ENCODE measurements around the gene GTPBP4. TPM values are rescaled to one million over a fixed set of nuclear protein-coding genes. Genes with fewer than 3 reads are reported as not detected.
A peak's percentile ranks its signal among the peaks of the same experiment; 100 is the strongest.

The GTPBP4 gene
- total RNA-seq, 1 experiment from 2014 or later = 142 TPM

DNA sequence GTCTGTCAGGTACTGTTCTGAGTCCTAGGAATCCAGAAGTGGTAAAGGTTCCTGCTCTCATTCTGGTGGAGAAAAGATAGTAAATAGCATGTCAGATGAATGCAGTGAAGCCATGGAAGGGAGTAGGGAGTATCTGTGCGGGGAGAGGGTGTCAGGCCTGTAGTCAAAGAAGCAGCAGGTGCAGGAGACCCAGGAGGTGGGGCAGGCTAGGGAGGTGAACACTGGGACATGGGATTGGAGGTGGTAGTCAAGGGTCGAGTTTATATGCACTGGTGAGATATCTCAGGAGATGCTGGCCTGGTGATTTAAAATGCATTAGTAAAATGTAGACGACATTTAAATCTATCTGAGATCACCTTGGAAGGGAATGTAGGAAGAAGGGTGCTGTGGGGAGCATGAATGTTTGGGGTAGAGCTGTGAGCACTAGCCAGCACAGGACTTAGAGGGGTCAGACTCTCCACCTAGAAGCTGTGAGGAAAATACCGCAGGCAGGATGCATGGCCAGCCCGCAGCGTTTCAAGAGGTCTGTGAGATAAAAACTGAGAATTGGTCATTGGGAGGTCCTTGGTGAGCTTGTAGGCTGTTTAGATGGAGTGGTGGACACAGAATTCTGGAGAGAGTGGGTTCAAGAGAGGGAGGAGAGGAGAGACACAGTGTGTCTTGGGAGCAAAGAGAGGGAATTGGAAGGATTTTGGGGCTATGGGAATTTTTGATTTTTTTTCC lies 6.8 kb downstream of the GTPBP4 start:
- no TSS peak for BruUV-seq (replicated peaks)
- Mint-ChIP-seq H3K4me1 (ENCODE audit: insufficient read depth, unreplicated experiment) (peaks cover 8% of the 10 kb centered on the region), H3K27ac (ENCODE audit: low read depth, unreplicated experiment) (peak overlapping the region; percentile 63), H3K4me3 (ENCODE audit: unreplicated experiment) (no peak overlapping the region), H3K27me3 (ENCODE audit: insufficient read depth, unreplicated experiment) (no peaks in the 10 kb centered on the region), H3K36me3 (ENCODE audit: insufficient read depth, unreplicated experiment) (peaks cover 86% of the 10 kb centered on the region), H3K9me3 (ENCODE audit: unreplicated experiment) (no peaks in the 10 kb centered on the region)
- CTCF ChIA-PET = no interaction called here
- no peak for DNase-seq (ENCODE audit: unreplicated experiment)
- TF ChIP-seq, protein P1, sequence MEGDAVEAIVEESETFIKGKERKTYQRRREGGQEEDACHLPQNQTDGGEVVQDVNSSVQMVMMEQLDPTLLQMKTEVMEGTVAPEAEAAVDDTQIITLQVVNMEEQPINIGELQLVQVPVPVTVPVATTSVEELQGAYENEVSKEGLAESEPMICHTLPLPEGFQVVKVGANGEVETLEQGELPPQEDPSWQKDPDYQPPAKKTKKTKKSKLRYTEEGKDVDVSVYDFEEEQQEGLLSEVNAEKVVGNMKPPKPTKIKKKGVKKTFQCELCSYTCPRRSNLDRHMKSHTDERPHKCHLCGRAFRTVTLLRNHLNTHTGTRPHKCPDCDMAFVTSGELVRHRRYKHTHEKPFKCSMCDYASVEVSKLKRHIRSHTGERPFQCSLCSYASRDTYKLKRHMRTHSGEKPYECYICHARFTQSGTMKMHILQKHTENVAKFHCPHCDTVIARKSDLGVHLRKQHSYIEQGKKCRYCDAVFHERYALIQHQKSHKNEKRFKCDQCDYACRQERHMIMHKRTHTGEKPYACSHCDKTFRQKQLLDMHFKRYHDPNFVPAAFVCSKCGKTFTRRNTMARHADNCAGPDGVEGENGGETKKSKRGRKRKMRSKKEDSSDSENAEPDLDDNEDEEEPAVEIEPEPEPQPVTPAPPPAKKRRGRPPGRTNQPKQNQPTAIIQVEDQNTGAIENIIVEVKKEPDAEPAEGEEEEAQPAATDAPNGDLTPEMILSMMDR (IDR thresholded peaks at IDR 0.05; ENCODE audit: unreplicated experiment) = no peak
- POLR2A ChIA-PET = no interaction called here
- intact Hi-C loops (cut with micrococcal nuclease) = no loop called here

DNA sequence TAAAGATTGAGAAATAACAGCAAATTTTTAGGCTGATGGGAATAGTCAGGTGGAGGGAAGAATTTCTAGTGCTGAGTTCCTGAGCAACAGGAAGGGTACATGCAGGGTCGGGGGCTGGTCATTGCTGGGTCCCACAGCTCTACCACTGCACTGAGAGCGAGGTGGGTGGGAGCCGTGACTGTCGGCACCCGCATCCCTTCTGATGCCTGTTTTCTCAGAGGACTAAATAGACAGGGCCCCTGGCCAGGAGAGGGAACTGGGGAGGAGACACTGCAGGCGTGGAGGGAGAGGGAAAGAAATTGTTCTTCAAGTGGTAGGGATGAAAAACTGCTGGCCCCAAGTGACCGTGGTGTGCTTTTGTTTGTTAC lies 7.3 kb downstream of the GTPBP4 start:
- Mint-ChIP-seq H3K27ac (ENCODE audit: low read depth, unreplicated experiment) (no peak overlapping the region), H3K27me3 (ENCODE audit: insufficient read depth, unreplicated experiment) (no peaks in the 10 kb centered on the region), H3K4me3 (ENCODE audit: unreplicated experiment) (no peak overlapping the region), H3K36me3 (ENCODE audit: insufficient read depth, unreplicated experiment) (peaks cover 88% of the 10 kb centered on the region), H3K4me1 (ENCODE audit: insufficient read depth, unreplicated experiment) (peaks cover 4% of the 10 kb centered on the region), H3K9me3 (ENCODE audit: unreplicated experiment) (no peaks in the 10 kb centered on the region)
- ChIA-PET POLR2A (no interaction called here), CTCF (no interaction called here)
- no peak for DNase-seq (ENCODE audit: unreplicated experiment)
- TF ChIP-seq, protein P1 (IDR thresholded peaks at IDR 0.05; ENCODE audit: unreplicated experiment) = no peak
- intact Hi-C loops (cut with micrococcal nuclease) = no loop called here
- no TSS peak for BruUV-seq (replicated peaks)

DNA sequence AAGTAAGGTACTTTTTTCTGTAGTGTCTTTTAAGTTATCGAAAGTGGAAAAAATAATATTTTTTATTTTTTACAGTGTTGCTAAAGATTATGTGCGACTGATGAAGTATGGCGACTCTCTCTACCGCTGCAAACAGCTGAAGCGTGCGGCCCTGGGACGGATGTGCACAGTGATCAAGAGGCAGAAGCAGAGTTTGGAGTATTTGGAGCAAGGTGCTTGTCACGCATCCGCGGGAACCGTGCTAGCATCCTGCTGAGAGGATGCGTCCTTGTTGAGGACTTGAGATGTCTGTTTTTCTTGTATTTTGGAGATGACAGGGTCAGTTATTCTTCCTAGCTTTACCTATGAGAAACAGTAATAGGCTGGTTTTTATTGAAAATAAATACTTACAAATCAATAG lies 7.8 kb downstream of the GTPBP4 start:
- Mint-ChIP-seq H3K27ac (ENCODE audit: low read depth, unreplicated experiment) (no peak overlapping the region), H3K27me3 (ENCODE audit: insufficient read depth, unreplicated experiment) (no peaks in the 10 kb centered on the region), H3K9me3 (ENCODE audit: unreplicated experiment) (no peaks in the 10 kb centered on the region), H3K4me3 (ENCODE audit: unreplicated experiment) (no peak overlapping the region), H3K4me1 (ENCODE audit: insufficient read depth, unreplicated experiment) (no peaks in the 10 kb centered on the region), H3K36me3 (ENCODE audit: insufficient read depth, unreplicated experiment) (peaks cover 89% of the 10 kb centered on the region)
- POLR2A ChIA-PET = no interaction called here
- intact Hi-C loops (cut with micrococcal nuclease) = no loop called here
- no peak for DNase-seq (ENCODE audit: unreplicated experiment)
- no TSS peak for BruUV-seq (replicated peaks)
- CTCF ChIA-PET = no interaction called here
- TF ChIP-seq, protein P1 (IDR thresholded peaks at IDR 0.05; ENCODE audit: unreplicated experiment) = no peak

DNA sequence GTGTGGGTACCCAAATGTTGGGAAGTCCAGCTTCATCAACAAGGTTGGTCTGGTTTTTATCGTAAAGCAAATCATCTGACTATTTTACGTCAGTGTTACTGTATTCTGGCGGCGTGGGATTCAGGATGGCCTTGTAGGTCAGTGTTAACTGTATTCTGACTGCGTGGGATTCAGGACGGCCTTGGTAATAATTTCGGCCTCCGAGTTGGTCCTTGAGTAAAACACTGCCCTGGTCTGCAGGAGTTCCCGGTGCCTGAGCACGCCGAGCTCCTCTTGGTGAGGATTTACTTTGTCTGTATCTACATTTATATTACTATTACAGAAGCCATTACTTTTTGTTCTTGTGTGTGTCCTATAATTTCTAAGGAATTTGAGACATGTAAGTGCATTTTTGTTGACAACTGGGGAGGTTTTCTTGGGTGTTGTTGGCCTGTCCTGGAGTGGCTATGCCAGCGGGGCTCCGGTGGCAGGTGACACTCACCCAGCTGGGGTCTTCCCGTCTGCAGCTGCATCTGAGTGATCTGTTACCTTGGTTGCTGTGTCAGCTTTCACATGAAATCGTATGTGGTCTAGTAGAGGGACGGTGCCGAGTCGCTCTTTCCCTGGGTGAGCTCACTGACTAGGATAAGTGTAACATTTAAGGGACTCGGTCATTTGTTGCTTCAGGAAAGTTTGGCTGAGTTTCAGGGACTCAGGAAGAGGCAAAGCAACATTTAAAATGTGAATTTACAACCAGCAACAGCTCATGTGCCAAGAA lies 9.2 kb downstream of the GTPBP4 start:
- Mint-ChIP-seq H3K4me3 (ENCODE audit: unreplicated experiment) (no peak overlapping the region), H3K27ac (ENCODE audit: low read depth, unreplicated experiment) (no peak overlapping the region), H3K4me1 (ENCODE audit: insufficient read depth, unreplicated experiment) (no peaks in the 10 kb centered on the region), H3K9me3 (ENCODE audit: unreplicated experiment) (peaks cover 1% of the 10 kb centered on the region), H3K36me3 (ENCODE audit: insufficient read depth, unreplicated experiment) (peaks cover 98% of the 10 kb centered on the region), H3K27me3 (ENCODE audit: insufficient read depth, unreplicated experiment) (no peaks in the 10 kb centered on the region)
- POLR2A ChIA-PET = interaction anchor here (1.0 to 1.9 kb wide), 2 partner anchors 12 to 52 kb away, joined by 3 to 5 read pairs; partner anchors contain the start of gene IDI1
- CTCF ChIA-PET = interaction anchor here (0.6 kb wide), 1 partner anchor 114 kb away, joined by 3 read pairs; no protein-coding TSS in a partner anchor
- no peak for DNase-seq (ENCODE audit: unreplicated experiment)
- TF ChIP-seq, protein P1 (IDR thresholded peaks at IDR 0.05; ENCODE audit: unreplicated experiment) = no peak
- BruUV-seq (replicated peaks) = no TSS peak
- intact Hi-C loops (cut with micrococcal nuclease) = no loop called here
